CD14-positive monocyte (primary cell): Measurements from ENCODE around the gene DMGDH. TPM values are rescaled to one million over a fixed set of nuclear protein-coding genes. Genes with fewer than 3 reads are reported as not detected.

Experiments used
- DNase-seq, 3 donors: peaks; one replicate each; pipeline ENCODE4 v3.0.0-alpha.2; 2011 to 2022
- H2AFZ ChIP-seq: 2 replicates; pipeline ENCODE4 v1.6.0; 2012; ENCODE audit warnings: mild to moderate bottlenecking, low read depth, low read length, inconsistent platforms; ENCODE audit not compliant: insufficient read depth, poor library complexity, severe bottlenecking
- H3K27ac ChIP-seq, 2 donors: 1 replicate in 1 of 2; 2 replicates in 1 of 2; pipeline ENCODE4 v1.5.1; 2012 to 2013; ENCODE audit warnings: low read length in 2 of 2, control low read depth in 1 of 2, inconsistent platforms in 1 of 2, low read depth in 1 of 2, mild to moderate bottlenecking in 1 of 2
- H3K27me3 ChIP-seq, 2 donors: one replicate each; pipeline versions ENCODE4 v1.6.0 to v1.6.1; 2011 to 2013; ENCODE audit warnings: low read length in 2 of 2; ENCODE audit not compliant: control insufficient read depth in 2 of 2, insufficient read depth in 2 of 2
- H3K36me3 ChIP-seq, 2 donors: replicated peaks in 1 of 2; 1 replicate in 1 of 2; 2 replicates in 1 of 2; pipeline versions ENCODE4 v1.5.1 to v1.6.1; 2012 to 2013; ENCODE audit warnings: low read length in 2 of 2, control low read depth in 1 of 2, inconsistent platforms in 1 of 2, mild to moderate bottlenecking in 1 of 2; ENCODE audit not compliant: insufficient read depth in 2 of 2, control insufficient read depth in 1 of 2
- H3K4me1 ChIP-seq, 2 donors: 1 replicate in 1 of 2; 2 replicates in 1 of 2; pipeline versions ENCODE4 v1.5.1 to v1.6.1; 2012 to 2013; ENCODE audit warnings: low read length in 2 of 2, control low read depth in 1 of 2, inconsistent platforms in 1 of 2, mild to moderate bottlenecking in 1 of 2, moderate library complexity in 1 of 2; ENCODE audit not compliant: insufficient read depth in 2 of 2, control insufficient read depth in 1 of 2
- H3K4me2 ChIP-seq: replicated peaks from 2 replicates; pipeline ENCODE3; 2012; ENCODE audit warnings: low read length, moderate library complexity, mild to moderate bottlenecking; ENCODE audit not compliant: poor library complexity, severe bottlenecking; ENCODE audit errors: extremely low read depth
- H3K4me3 ChIP-seq, 3 experiments: fragments of 200-600 bp in 1 of 3; sonication (generic) in 1 of 3; replicated peaks in 1 of 3; 1 replicate in 2 of 3; 2 replicates in 1 of 3; pipeline ENCODE4 v1.5.1; 2011 to 2013; ENCODE audit warnings: low read length in 3 of 3, mild to moderate bottlenecking in 3 of 3, control low read depth in 2 of 3, low read depth in 2 of 3, inconsistent platforms in 1 of 3, moderate library complexity in 1 of 3
- H3K79me2 ChIP-seq: 2 replicates; pipeline ENCODE4 v1.6.0; 2012; ENCODE audit warnings: mild to moderate bottlenecking, control low read depth, inconsistent platforms, low read length, moderate library complexity; ENCODE audit not compliant: insufficient read depth
- H3K9ac ChIP-seq: 2 replicates; pipeline ENCODE4 v1.6.0; 2017; ENCODE audit warnings: low read length, mild to moderate bottlenecking; ENCODE audit not compliant: insufficient read depth, poor library complexity, severe bottlenecking
- H3K9me3 ChIP-seq, 2 donors: replicated peaks in 1 of 2; 1 replicate in 1 of 2; 2 replicates in 1 of 2; pipeline versions ENCODE4 v1.5.1 to v1.6.1; 2012 to 2013; ENCODE audit warnings: low read length in 2 of 2, control low read depth in 1 of 2; ENCODE audit not compliant: control insufficient read depth in 1 of 2, insufficient read depth in 1 of 2
- H4K20me1 ChIP-seq: 2 replicates; pipeline ENCODE4 v1.6.0; 2012; ENCODE audit warnings: mild to moderate bottlenecking, low read length, control low read depth, moderate library complexity; ENCODE audit not compliant: insufficient read depth
- H3K27ac Mint-ChIP-seq, 7 donors: one replicate each; pipeline ENCODE4 v1.8.0; 2020; ENCODE audit warnings: mild to moderate bottlenecking in 7 of 7, mixed read lengths in 7 of 7, moderate library complexity in 6 of 7, inconsistent platforms in 2 of 7
- H3K27me3 Mint-ChIP-seq, 3 donors: one replicate each; pipeline ENCODE4 v1.8.0; 2021 to 2022; ENCODE audit warnings: low read depth in 3 of 3, mild to moderate bottlenecking in 3 of 3, mixed read lengths in 3 of 3, moderate library complexity in 3 of 3, inconsistent platforms in 1 of 3
- H3K36me3 Mint-ChIP-seq, 2 donors: one replicate each; pipeline ENCODE4 v1.8.0; 2020; ENCODE audit warnings: mixed read lengths in 2 of 2, inconsistent platforms in 1 of 2, mild to moderate bottlenecking in 1 of 2
- H3K4me1 Mint-ChIP-seq: one replicate; pipeline ENCODE4 v1.8.0; 2020; ENCODE audit warnings: mild to moderate bottlenecking, mixed read lengths
- H3K4me3 Mint-ChIP-seq, 2 donors: one replicate each; pipeline ENCODE4 v1.8.0; 2020; ENCODE audit warnings: mild to moderate bottlenecking in 2 of 2, mixed read lengths in 2 of 2, moderate library complexity in 1 of 2
- H3K9me3 Mint-ChIP-seq, 7 donors: one replicate each; pipeline ENCODE4 v1.8.0; 2020 to 2022; ENCODE audit warnings: mixed read lengths in 7 of 7, mild to moderate bottlenecking in 6 of 7, moderate library complexity in 6 of 7, inconsistent platforms in 2 of 7
- WGBS: methylation state at CpG from one replicate; pipeline ENCODE4 v1.1.5; 2013; ENCODE audit warnings: missing lambda C conversion rate; ENCODE audit not compliant: insufficient coverage; 5-methylcytosine and 5-hydroxymethylcytosine counted together
- intact Hi-C, 2 donors: fragments of 100-400 bp; cut with micrococcal nuclease; formaldehyde crosslinking; loops; one replicate each; pipeline versions ENCODE4 v1.15.0 to v1.15.1; 2023
- polyA plus RNA-seq, 3 donors: library from polyadenylated mRNA; depleted of rRNA in 1 of 3; unstranded in 2 of 3; stranded (reverse) in 1 of 3; fragments of 300-500 nt in 2 of 3; fragments of >200 nt in 1 of 3; fragmentation: Illumina TruSeq in 2 of 3; gene quantifications; 1 replicate in 2 of 3; 2 replicates in 1 of 3; pipeline ENCODE4 v1.2.3, GENCODE V29; 2012 to 2021
- TF ChIP-seq, protein P1 (sequence below): fragments of 200-600 bp; IDR thresholded peaks from one replicate; pipeline ENCODE4 v1.8.0; 2022; ENCODE audit warnings: antibody characterized with exemption, mild to moderate bottlenecking

The DMGDH gene
- polyA plus RNA-seq, 3 donors, result not detected

DNA sequence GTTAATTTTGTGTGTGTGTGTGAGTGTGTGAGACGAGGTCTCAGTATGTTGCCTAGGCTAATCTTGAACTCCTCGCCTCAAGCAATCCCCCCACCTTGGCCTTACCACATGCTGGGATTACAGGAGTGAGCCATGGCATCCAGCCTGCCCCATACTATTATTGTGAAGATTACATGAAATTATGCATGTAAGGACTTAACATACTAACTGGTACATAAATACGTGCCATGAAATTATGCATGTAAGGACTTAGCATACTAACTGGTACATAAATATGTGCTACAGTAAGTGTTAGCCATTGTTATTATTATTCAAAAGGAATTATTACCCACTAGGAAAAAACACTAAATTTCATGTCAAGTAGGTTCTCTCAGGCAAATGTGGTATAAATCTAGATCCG lies 16.2 kb downstream of the DMGDH start:
- Histone ChIP-seq H3K4me1 (no peaks in the 10 kb centered on the region), H3K27me3 (no peaks in the 10 kb centered on the region), H3K4me3 (no peak overlapping the region), H3K4me2 (no peak overlapping the region), H3K9ac (no peak overlapping the region), H3K9me3 (no peaks in the 10 kb centered on the region), H2AFZ (no peak overlapping the region), H3K27ac (no peak overlapping the region), H3K79me2 (no peaks in the 10 kb centered on the region), H3K36me3 (no peaks in the 10 kb centered on the region), H4K20me1 (no peaks in the 10 kb centered on the region)
- H3K4me3 Mint-ChIP-seq, result no peak overlapping the region
- H3K36me3 Mint-ChIP-seq, result peaks cover 0 to 2% of the 10 kb centered on the region in 2 donors
- H3K9me3 Mint-ChIP-seq, result peaks cover 0 to 9% (median 6%) of the 10 kb centered on the region in 7 donors
- peaks cover 0 to 3% (median under 1%) of the 10 kb centered on the region in 3 donors for H3K27me3 Mint-ChIP-seq
- no peak overlapping the region for H3K27ac Mint-ChIP-seq
- DNase-seq, result no peak
- WGBS, result no CpG with 5 or more reads among the region's 4 CpGs
- intact Hi-C loops, result no loop called here
- TF ChIP-seq, protein P1, sequence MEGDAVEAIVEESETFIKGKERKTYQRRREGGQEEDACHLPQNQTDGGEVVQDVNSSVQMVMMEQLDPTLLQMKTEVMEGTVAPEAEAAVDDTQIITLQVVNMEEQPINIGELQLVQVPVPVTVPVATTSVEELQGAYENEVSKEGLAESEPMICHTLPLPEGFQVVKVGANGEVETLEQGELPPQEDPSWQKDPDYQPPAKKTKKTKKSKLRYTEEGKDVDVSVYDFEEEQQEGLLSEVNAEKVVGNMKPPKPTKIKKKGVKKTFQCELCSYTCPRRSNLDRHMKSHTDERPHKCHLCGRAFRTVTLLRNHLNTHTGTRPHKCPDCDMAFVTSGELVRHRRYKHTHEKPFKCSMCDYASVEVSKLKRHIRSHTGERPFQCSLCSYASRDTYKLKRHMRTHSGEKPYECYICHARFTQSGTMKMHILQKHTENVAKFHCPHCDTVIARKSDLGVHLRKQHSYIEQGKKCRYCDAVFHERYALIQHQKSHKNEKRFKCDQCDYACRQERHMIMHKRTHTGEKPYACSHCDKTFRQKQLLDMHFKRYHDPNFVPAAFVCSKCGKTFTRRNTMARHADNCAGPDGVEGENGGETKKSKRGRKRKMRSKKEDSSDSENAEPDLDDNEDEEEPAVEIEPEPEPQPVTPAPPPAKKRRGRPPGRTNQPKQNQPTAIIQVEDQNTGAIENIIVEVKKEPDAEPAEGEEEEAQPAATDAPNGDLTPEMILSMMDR, result no peak
- H3K4me1 Mint-ChIP-seq, result no peaks in the 10 kb centered on the region

DNA sequence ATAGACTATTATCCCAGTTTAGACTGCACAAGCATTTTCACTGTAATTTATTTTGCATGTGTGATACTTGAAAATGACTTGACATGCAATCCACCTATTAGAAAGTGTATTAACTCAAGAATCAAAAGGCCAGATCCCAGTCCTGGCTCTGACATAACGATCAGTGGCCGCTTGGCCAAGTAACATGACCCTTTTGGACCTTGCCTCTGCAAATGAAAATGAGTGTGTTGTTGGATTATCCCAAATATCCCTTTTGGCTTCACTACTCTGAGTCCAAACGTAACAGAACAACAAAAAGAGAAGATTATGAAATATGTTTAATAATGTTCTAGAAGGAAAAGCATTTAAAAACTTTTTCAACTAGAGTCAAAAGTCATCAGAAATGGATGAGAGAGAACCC lies 19.0 kb downstream of the DMGDH start:
- Histone ChIP-seq H3K27me3 (no peaks in the 10 kb centered on the region), H3K4me3 (no peak overlapping the region), H3K9ac (no peak overlapping the region), H2AFZ (no peak overlapping the region), H3K36me3 (no peaks in the 10 kb centered on the region), H3K4me1 (no peaks in the 10 kb centered on the region), H3K79me2 (no peaks in the 10 kb centered on the region), H3K4me2 (no peak overlapping the region), H3K9me3 (no peaks in the 10 kb centered on the region), H4K20me1 (no peaks in the 10 kb centered on the region), H3K27ac (no peak overlapping the region)
- Mint-ChIP-seq H3K27me3 (peaks cover 0 to 1% (median 0%) of the 10 kb centered on the region in 3 donors), H3K27ac (no peak overlapping the region), H3K4me1 (no peaks in the 10 kb centered on the region), H3K36me3 (peaks cover 0 to 2% of the 10 kb centered on the region in 2 donors), H3K4me3 (no peak overlapping the region), H3K9me3 (peaks cover 0 to 9% (median 6%) of the 10 kb centered on the region in 7 donors)
- TF ChIP-seq, protein P1, result no peak
- no CpG with 5 or more reads among the region's 3 CpGs for WGBS
- intact Hi-C loops, result no loop called here
- DNase-seq, result no peak
